SK-N-SH treated with all-trans-retinoic acid at 6 μM for 48 hours (cell line): ENCODE results near the gene CTF1.

Experiments
- ATAC-seq: fragments of 200-7000 bp; cut with Tn5 transposase; 3 replicates; pipeline ENCODE4 v1.9.1; 2020; ENCODE audit warnings: mild to moderate bottlenecking, moderate library complexity
- ARNTL ChIP-seq: fragments of 450-650 bp; formaldehyde crosslinking; IDR thresholded peaks from 2 replicates; pipeline ENCODE4 v1.5.0; 2020; ENCODE audit warnings: low read depth, mild to moderate bottlenecking, moderate library complexity, borderline replicate concordance
- BACH2 ChIP-seq: fragments of 250-450 bp; sonication (Bioruptor Pico); IDR thresholded peaks from 2 replicates; pipeline ENCODE4 v1.9.0; 2021; ENCODE audit warnings: mild to moderate bottlenecking, borderline replicate concordance
- CSDC2 ChIP-seq: fragments of 250-450 bp; sonication (Bioruptor Pico); IDR thresholded peaks from 2 replicates; pipeline ENCODE4 v1.5.0; 2020; ENCODE audit warnings: mild to moderate bottlenecking, moderate library complexity
- ESRRG ChIP-seq: fragments of 250-450 bp; sonication (Bioruptor Pico); IDR thresholded peaks from 2 replicates; pipeline ENCODE4 v1.6.1; 2021; ENCODE audit warnings: mild to moderate bottlenecking
- GLIS3 ChIP-seq: fragments of 250-450 bp; sonication (Bioruptor Pico); IDR thresholded peaks from 2 replicates; pipeline ENCODE4 v1.5.0; 2020; ENCODE audit warnings: mild to moderate bottlenecking, moderate library complexity
- ISL1 ChIP-seq: fragments of 250-450 bp; sonication (Bioruptor Pico); IDR thresholded peaks from 2 replicates; pipeline ENCODE4 v2.1.2; 2022; ENCODE audit warnings: mild to moderate bottlenecking, moderate library complexity
- OSR1 ChIP-seq: fragments of 250-450 bp; sonication (Bioruptor Pico); IDR thresholded peaks from 2 replicates; pipeline ENCODE4 v1.8.0; 2022; ENCODE audit warnings: moderate library complexity, mild to moderate bottlenecking, inconsistent platforms
- PPARA ChIP-seq: fragments of 250-450 bp; sonication (Bioruptor Pico); IDR thresholded peaks from 2 replicates; pipeline ENCODE4 v1.5.0; 2020; ENCODE audit warnings: mild to moderate bottlenecking, borderline replicate concordance
- RARB ChIP-seq: fragments of 250-450 bp; sonication (Bioruptor Pico); IDR thresholded peaks from 2 replicates; pipeline ENCODE4 v1.8.0; 2021; ENCODE audit warnings: mild to moderate bottlenecking, moderate library complexity
- SNAI2 ChIP-seq: fragments of 250-450 bp; sonication (Bioruptor Pico); IDR thresholded peaks from 2 replicates; pipeline ENCODE4 v1.5.0; 2020; ENCODE audit warnings: mild to moderate bottlenecking, moderate library complexity
- TCF4 ChIP-seq: fragments of 250-450 bp; sonication (Bioruptor Pico); IDR thresholded peaks from 2 replicates; pipeline ENCODE4 v1.8.0; 2021; ENCODE audit warnings: mild to moderate bottlenecking, moderate library complexity, borderline replicate concordance
- TOX ChIP-seq: fragments of 250-450 bp; sonication (Bioruptor Pico); IDR thresholded peaks from 2 replicates; pipeline ENCODE4 v1.8.0; 2021; ENCODE audit warnings: mild to moderate bottlenecking, moderate library complexity, borderline replicate concordance
- ZC3H10 ChIP-seq: fragments of 250-450 bp; sonication (Bioruptor Pico); IDR thresholded peaks from 2 replicates; pipeline ENCODE4 v1.5.1; 2021; ENCODE audit warnings: mild to moderate bottlenecking, moderate library complexity
- ZFP3 ChIP-seq: fragments of 250-450 bp; sonication (Bioruptor Pico); IDR thresholded peaks from 2 replicates; pipeline ENCODE4 v1.5.0; 2020; ENCODE audit warnings: mild to moderate bottlenecking, moderate library complexity
- ZFP30 ChIP-seq: fragments of 450-650 bp; formaldehyde crosslinking; IDR thresholded peaks from 2 replicates; pipeline ENCODE4 v1.5.0; 2022; ENCODE audit warnings: mild to moderate bottlenecking, moderate library complexity
- ZNF565 ChIP-seq: fragments of 450-650 bp; formaldehyde crosslinking; conservative IDR thresholded peaks from 2 replicates; pipeline ENCODE4 v1.5.0; 2020; ENCODE audit warnings: low read depth, mild to moderate bottlenecking, moderate library complexity
- ZNF70 ChIP-seq: fragments of 450-650 bp; formaldehyde crosslinking; IDR thresholded peaks from 2 replicates; pipeline ENCODE4 v1.5.0; 2020; ENCODE audit warnings: mild to moderate bottlenecking, moderate library complexity
- ZNF8 ChIP-seq: fragments of 450-650 bp; formaldehyde crosslinking; IDR thresholded peaks from 2 replicates; pipeline ENCODE4 v1.5.0; 2020; ENCODE audit warnings: mild to moderate bottlenecking, moderate library complexity
- TF ChIP-seq, protein P1 (sequence below): fragments of 250-450 bp; sonication (Bioruptor Pico); IDR thresholded peaks from 2 replicates; pipeline ENCODE4 v1.8.0; 2021; ENCODE audit warnings: low read depth, mild to moderate bottlenecking, moderate library complexity, borderline replicate concordance
- TF ChIP-seq, protein P2 (sequence below): fragments of 250-450 bp; sonication (Bioruptor Pico); IDR thresholded peaks from 2 replicates; pipeline ENCODE4 v1.5.1; 2021; ENCODE audit warnings: mild to moderate bottlenecking, moderate library complexity
- TF ChIP-seq, protein P3 (sequence below): fragments of 250-450 bp; sonication (Bioruptor Pico); IDR thresholded peaks from 2 replicates; pipeline ENCODE4 v1.5.0; 2020; ENCODE audit warnings: mild to moderate bottlenecking, moderate library complexity
- TF ChIP-seq, protein P4 (sequence below): fragments of 250-450 bp; sonication (Bioruptor Pico); IDR thresholded peaks from 2 replicates; pipeline ENCODE4 v1.8.0; 2020; ENCODE audit warnings: mild to moderate bottlenecking, moderate library complexity, borderline replicate concordance

Gene CTF1

DNA sequence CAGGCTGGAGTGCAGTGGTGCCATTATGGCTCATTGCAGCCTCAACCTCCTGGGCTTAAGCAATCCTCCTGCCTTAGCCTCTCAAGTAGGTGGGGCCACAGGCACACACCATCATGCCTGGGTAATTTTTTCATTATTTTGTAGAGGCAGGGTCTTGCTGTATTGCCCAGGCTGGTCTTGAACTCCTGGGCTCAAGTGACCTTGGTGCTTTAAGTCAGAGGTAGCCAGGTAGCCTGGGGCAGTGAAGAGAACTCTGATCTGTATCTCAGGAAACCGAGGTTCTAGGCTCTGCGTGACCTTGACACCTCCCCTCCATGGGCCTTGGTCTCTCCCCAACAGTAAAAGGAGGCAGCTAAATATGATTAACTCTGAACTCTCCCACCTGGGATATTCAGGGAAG, 3.4 kb downstream of the CTF1 start:
- TF ChIP-seq PPARA (CRISPR knock-in tag) (no peak), ZFP3 (CRISPR knock-in tag) (no peak), GLIS3 (CRISPR knock-in tag) (no peak), CSDC2 (no peak), OSR1 (CRISPR knock-in tag) (no peak), ZNF565 (CRISPR knock-in tag) (no peak), RARB (CRISPR knock-in tag) (no peak)
- TF ChIP-seq, protein P1, sequence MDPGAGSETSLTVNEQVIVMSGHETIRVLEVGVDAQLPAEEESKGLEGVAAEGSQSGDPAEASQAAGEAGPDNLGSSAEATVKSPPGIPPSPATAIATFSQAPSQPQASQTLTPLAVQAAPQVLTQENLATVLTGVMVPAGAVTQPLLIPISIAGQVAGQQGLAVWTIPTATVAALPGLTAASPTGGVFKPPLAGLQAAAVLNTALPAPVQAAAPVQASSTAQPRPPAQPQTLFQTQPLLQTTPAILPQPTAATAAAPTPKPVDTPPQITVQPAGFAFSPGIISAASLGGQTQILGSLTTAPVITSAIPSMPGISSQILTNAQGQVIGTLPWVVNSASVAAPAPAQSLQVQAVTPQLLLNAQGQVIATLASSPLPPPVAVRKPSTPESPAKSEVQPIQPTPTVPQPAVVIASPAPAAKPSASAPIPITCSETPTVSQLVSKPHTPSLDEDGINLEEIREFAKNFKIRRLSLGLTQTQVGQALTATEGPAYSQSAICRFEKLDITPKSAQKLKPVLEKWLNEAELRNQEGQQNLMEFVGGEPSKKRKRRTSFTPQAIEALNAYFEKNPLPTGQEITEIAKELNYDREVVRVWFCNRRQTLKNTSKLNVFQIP, result no peak
- TF ChIP-seq, protein P2, sequence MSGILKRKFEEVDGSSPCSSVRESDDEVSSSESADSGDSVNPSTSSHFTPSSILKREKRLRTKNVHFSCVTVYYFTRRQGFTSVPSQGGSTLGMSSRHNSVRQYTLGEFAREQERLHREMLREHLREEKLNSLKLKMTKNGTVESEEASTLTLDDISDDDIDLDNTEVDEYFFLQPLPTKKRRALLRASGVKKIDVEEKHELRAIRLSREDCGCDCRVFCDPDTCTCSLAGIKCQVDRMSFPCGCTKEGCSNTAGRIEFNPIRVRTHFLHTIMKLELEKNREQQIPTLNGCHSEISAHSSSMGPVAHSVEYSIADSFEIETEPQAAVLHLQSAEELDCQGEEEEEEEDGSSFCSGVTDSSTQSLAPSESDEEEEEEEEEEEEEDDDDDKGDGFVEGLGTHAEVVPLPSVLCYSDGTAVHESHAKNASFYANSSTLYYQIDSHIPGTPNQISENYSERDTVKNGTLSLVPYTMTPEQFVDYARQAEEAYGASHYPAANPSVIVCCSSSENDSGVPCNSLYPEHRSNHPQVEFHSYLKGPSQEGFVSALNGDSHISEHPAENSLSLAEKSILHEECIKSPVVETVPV (CRISPR knock-in tag), result no peak
- TF ChIP-seq, all 23 proteins: peak for 0

DNA sequence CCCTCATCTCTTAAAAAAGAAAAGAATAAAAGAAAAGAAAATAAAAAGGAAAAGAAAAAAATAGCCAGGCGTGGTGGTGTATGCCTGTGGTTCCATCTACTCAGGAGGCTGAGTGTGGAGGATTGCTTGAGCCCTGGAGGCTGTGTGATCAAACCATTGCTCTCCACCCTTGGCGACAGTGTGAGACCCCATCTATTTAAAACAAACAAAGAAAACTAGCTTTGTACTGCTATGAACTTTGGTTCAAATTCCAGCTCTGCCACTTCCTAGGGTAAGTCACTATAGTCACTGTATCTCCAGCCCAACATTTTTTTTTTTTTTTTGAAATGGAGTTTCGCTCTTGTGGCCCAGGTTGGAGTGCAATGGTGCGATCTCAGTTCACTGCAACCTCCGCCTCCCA, 4.2 kb downstream of the CTF1 start:
- no peak for ATAC-seq
- TF ChIP-seq CSDC2 (no peak), TCF4 (CRISPR knock-in tag) (no peak), ZNF70 (no peak), ZNF8 (CRISPR knock-in tag) (no peak), ZNF565 (CRISPR knock-in tag) (no peak), ZC3H10 (no peak), SNAI2 (CRISPR knock-in tag) (no peak), TOX (no peak), ARNTL (CRISPR knock-in tag) (no peak), BACH2 (CRISPR knock-in tag) (no peak), GLIS3 (CRISPR knock-in tag) (no peak), ISL1 (CRISPR knock-in tag) (no peak), ESRRG (CRISPR knock-in tag) (no peak), ZFP30 (CRISPR knock-in tag) (no peak), ZFP3 (CRISPR knock-in tag) (no peak), RARB (CRISPR knock-in tag) (no peak), OSR1 (CRISPR knock-in tag) (no peak), PPARA (CRISPR knock-in tag) (no peak)
- TF ChIP-seq, protein P3, sequence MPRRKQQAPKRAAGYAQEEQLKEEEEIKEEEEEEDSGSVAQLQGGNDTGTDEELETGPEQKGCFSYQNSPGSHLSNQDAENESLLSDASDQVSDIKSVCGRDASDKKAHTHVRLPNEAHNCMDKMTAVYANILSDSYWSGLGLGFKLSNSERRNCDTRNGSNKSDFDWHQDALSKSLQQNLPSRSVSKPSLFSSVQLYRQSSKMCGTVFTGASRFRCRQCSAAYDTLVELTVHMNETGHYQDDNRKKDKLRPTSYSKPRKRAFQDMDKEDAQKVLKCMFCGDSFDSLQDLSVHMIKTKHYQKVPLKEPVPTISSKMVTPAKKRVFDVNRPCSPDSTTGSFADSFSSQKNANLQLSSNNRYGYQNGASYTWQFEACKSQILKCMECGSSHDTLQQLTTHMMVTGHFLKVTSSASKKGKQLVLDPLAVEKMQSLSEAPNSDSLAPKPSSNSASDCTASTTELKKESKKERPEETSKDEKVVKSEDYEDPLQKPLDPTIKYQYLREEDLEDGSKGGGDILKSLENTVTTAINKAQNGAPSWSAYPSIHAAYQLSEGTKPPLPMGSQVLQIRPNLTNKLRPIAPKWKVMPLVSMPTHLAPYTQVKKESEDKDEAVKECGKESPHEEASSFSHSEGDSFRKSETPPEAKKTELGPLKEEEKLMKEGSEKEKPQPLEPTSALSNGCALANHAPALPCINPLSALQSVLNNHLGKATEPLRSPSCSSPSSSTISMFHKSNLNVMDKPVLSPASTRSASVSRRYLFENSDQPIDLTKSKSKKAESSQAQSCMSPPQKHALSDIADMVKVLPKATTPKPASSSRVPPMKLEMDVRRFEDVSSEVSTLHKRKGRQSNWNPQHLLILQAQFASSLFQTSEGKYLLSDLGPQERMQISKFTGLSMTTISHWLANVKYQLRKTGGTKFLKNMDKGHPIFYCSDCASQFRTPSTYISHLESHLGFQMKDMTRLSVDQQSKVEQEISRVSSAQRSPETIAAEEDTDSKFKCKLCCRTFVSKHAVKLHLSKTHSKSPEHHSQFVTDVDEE, result no peak
- TF ChIP-seq, protein P4, sequence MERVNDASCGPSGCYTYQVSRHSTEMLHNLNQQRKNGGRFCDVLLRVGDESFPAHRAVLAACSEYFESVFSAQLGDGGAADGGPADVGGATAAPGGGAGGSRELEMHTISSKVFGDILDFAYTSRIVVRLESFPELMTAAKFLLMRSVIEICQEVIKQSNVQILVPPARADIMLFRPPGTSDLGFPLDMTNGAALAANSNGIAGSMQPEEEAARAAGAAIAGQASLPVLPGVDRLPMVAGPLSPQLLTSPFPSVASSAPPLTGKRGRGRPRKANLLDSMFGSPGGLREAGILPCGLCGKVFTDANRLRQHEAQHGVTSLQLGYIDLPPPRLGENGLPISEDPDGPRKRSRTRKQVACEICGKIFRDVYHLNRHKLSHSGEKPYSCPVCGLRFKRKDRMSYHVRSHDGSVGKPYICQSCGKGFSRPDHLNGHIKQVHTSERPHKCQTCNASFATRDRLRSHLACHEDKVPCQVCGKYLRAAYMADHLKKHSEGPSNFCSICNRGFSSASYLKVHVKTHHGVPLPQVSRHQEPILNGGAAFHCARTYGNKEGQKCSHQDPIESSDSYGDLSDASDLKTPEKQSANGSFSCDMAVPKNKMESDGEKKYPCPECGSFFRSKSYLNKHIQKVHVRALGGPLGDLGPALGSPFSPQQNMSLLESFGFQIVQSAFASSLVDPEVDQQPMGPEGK, result no peak
- TF ChIP-seq, all 23 proteins: peak for 0

More for the DNA sequence above, 3.4 kb downstream of the CTF1 start:
- ATAC-seq, result no peak

DNA sequence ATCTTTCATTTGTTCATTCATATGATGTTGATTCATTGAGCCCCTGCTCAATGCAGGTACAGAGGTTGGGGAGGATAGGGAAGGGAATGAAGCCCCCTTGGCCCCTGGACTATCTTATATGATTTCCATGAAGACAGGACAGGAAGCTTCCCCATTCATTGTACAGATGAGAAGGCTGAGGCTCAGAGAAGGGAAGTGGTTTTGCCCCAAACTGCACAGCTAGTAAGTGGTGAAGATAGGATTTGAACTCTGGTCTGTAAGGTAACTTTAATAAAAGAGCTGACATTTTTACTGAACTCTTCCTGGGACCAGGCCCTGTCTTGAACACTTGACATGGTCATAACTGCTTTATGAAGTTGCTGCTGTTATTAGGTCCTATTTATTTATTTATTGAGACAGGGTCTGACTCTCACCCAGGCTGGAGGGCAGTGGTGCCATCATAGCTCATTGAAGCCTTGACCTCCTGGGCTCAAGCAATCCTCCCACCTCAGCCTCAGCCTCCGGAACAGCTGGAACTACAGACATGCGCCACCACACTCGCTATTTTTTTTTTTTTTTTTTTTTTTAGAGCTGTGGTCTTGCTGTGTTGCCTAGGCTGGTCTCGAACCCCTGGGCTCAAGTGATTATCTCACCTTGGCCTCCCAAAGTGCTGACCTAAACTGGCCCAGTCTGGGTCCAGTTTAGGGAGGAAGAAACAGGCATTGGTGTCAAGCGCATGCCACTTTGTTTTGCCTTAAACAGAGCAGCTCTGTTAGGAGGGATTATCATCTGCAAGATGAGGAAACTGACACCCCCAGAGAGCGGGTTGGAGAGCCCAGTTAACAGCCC, 5.0 kb downstream of the CTF1 start:
- no peak for ATAC-seq
- TF ChIP-seq ESRRG (CRISPR knock-in tag) (no peak), ZNF565 (CRISPR knock-in tag) (no peak), CSDC2 (no peak), OSR1 (CRISPR knock-in tag) (no peak), TOX (no peak), ISL1 (CRISPR knock-in tag) (no peak), ARNTL (CRISPR knock-in tag) (no peak), GLIS3 (CRISPR knock-in tag) (no peak), SNAI2 (CRISPR knock-in tag) (no peak)
- TF ChIP-seq, protein P3, result no peak
- TF ChIP-seq, protein P4, result no peak
- TF ChIP-seq, protein P2 (CRISPR knock-in tag), result no peak
